GM13977 (cell line): ENCODE results near the gene TACC2.
"Not testable (repeated sequence)": the region's sequence is repeated elsewhere in the genome, so short reads cannot be mapped to it uniquely, and the experiment has no call there.

Experiments used
- DNase-seq: peaks from one replicate; pipeline ENCODE4 v3.0.0; 2012; ENCODE audit warnings: low spot score
- in situ Hi-C: fragments of 300-500 bp; cut with MboI; formaldehyde crosslinking; loops from one replicate; pipeline ENCODE4 v1.12.0; 2022; ENCODE audit warnings: low sequenced_read_pairs, low pct_unique_long_range_greater_than_20kb, mixed read lengths, inconsistent platforms; ENCODE audit not compliant: unreplicated experiment
- TF ChIP-seq, protein P1 (sequence below): IDR thresholded peaks from 2 replicates; pipeline ENCODE4 v1.5.1; 2012; ENCODE audit warnings: mild to moderate bottlenecking, control low read depth; ENCODE audit not compliant: insufficient read depth; ENCODE audit errors: extremely low read depth, missing control alignments

The TACC2 gene

DNA sequence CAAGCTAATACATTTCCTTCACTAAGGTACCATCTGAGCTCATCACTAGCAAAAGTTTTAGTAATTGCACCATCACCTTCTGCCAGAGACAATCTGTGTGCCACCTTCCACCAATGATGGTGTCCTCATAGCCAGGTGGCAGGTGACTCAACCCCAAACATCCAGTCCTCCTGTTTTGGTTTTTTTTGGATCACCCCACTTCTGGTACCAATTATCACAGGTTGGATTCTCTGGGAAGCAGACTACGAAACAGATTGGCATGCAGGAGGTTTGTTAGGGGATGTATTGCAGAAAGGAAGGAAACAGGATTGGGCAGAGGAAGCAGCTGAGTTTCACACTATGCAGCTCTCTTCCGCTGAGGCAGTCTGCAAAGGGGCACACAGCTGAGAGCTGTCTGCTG is 4.5 kb upstream of the TACC2 start:
- TF ChIP-seq, protein P1, sequence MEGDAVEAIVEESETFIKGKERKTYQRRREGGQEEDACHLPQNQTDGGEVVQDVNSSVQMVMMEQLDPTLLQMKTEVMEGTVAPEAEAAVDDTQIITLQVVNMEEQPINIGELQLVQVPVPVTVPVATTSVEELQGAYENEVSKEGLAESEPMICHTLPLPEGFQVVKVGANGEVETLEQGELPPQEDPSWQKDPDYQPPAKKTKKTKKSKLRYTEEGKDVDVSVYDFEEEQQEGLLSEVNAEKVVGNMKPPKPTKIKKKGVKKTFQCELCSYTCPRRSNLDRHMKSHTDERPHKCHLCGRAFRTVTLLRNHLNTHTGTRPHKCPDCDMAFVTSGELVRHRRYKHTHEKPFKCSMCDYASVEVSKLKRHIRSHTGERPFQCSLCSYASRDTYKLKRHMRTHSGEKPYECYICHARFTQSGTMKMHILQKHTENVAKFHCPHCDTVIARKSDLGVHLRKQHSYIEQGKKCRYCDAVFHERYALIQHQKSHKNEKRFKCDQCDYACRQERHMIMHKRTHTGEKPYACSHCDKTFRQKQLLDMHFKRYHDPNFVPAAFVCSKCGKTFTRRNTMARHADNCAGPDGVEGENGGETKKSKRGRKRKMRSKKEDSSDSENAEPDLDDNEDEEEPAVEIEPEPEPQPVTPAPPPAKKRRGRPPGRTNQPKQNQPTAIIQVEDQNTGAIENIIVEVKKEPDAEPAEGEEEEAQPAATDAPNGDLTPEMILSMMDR, result no peak
- DNase-seq, result no peak
- in situ Hi-C loops, result no loop called here

DNA sequence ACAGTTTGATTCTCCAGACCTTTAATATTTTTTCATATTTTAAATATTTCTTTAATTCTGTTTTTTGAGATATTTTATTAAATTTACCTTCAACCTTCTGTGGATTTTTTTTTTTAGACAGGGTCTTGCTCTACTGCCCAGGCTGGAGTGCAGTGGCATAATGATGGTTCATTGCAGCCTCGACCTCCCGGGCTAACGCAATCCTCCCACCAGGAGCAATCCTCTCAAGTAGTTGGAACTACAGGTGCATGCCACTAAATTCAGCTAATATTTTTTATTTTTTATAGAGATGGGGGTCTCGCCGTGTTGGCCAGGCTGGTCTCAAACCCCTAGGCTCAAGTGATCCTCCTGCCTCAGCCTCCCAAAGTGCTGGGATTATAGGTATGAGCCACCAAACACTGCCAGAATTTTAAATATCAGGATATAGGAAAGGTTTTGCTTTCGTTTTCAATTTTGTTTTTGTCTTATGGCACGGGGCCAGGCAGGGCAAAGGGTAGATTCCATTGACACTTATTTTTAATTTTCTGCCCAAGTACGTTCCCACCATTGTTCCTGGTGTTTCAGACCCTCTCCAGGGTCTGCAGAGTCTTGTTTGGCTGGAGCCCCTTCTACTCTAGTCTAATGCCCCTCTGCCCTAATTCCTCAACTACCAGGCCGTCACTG is 1.2 kb downstream of the TACC2 start:
- DNase-seq, result no peak
- in situ Hi-C loops, result no loop called here
- TF ChIP-seq, protein P1, result no peak

GRCh38 chr10:121991727-121992126 is 2.8 kb downstream of the TACC2 start:
- in situ Hi-C loops, DNase-seq: not testable (repeated sequence)

DNA sequence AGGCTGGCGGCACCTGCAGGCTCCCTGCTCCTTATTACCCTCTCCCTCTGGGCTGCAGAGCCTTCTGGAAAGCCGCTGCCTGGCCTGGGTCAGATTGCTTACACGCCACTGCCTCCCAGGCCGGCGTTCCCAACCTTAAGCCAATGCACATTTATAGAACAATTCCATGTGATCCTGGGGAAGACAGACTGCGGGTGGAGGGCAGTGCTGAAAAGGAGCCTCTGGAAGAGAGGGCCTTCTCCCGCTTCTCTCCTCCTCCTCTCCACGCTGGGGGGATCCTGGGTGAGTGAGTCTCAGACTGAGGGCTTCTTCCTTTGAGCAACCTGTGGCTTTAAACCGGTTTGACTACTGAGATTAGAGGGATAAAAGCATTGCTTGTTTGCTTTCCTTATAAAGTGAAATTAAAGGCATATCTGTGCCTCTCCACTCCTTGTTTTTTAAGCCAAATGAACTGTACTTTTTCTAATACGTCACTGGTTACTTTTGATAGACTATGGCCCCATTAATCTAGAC is 5.5 kb downstream of the TACC2 start:
- no peak for DNase-seq
- in situ Hi-C loops, result no loop called here
- TF ChIP-seq, protein P1, result no peak

GRCh38 chr10:121998462-121998861 is 9.5 kb downstream of the TACC2 start:
- TF ChIP-seq, protein P1, result no peak
- in situ Hi-C loops, result no loop called here
- no peak for DNase-seq

DNA sequence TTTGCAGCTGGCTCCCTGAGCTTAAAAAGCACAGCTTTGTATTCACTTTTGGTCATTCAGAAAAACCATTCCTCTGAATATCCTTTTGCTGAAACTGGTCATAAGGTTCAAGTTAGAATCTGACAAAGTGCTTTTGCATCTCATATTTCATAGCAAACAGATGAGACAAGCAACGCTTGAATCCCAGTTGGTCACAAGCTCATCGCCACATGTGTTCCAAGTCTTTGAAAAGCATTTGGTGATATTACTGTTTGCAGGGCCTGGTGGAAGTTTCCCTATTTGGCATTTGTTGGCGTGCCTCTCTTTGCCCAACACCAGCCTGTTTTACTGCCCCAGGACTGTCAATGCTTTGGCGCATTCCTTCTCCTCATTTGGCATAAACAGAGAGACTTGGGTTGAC is 10.3 kb downstream of the TACC2 start:
- in situ Hi-C loops, result no loop called here
- TF ChIP-seq, protein P1, result no peak
- no peak for DNase-seq

DNA sequence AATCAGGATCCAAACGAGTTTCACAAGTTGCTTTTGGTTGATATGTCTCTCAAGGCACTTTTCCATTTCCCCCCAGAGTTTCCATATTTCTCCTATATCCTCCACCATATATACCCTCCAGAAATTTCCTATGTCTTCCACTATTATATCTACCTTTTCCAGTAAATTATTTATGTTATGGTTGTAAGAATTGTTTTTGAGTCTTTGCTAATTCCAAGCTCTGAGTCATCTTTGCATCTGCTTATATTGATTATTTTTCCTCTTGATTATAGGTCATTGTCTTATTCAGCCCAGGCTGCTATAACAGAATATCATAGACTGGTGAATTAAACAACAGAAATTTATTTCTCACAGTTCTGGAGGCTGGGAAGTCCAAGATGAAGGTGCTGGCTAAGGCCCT is 12.7 kb downstream of the TACC2 start:
- TF ChIP-seq, protein P1, result no peak
- in situ Hi-C loops, result no loop called here
- no peak for DNase-seq
